SJCRH30 (cell line): ENCODE results near the gene USP1. TPM values are rescaled to one million over a fixed set of nuclear protein-coding genes. Genes with fewer than 3 reads are reported as not detected.

Experiments used
- DNase-seq, 2 experiments: peaks; one replicate each; pipeline ENCODE4 v3.0.0-alpha.2; 2015 to 2020
- H3K27ac ChIP-seq: fragments of 250-450 bp; sonication (Bioruptor Pico); 2 replicates; pipeline ENCODE4 v1.5.1; 2020; ENCODE audit warnings: mild to moderate bottlenecking, moderate library complexity
- H3K27me3 ChIP-seq: fragments of 250-450 bp; sonication (Bioruptor Pico); 2 replicates; pipeline ENCODE4 v1.5.1; 2020; ENCODE audit warnings: mild to moderate bottlenecking, moderate library complexity
- H3K36me3 ChIP-seq: fragments of 250-450 bp; sonication (Bioruptor Pico); 2 replicates; pipeline ENCODE4 v1.5.1; 2020; ENCODE audit warnings: mild to moderate bottlenecking, moderate library complexity
- H3K4me1 ChIP-seq: fragments of 250-450 bp; sonication (Bioruptor Pico); 2 replicates; pipeline ENCODE4 v1.5.1; 2020; ENCODE audit warnings: mild to moderate bottlenecking, moderate library complexity
- H3K4me3 ChIP-seq: fragments of 250-450 bp; sonication (Bioruptor Pico); 2 replicates; pipeline ENCODE4 v1.5.1; 2020; ENCODE audit warnings: mild to moderate bottlenecking, moderate library complexity
- H3K9me3 ChIP-seq: fragments of 250-450 bp; sonication (Bioruptor Pico); replicated peaks from 2 replicates; pipeline ENCODE4 v1.5.1; 2020; ENCODE audit warnings: mild to moderate bottlenecking, moderate library complexity
- total RNA-seq: library from RNA; depleted of rRNA; stranded (reverse); fragments of >200 nt; shearing (Covaris generic); gene quantifications from 2 replicates; pipeline ENCODE4 v1.2.3, GENCODE V29; 2014; rRNA removed

USP1 gene, protein sequence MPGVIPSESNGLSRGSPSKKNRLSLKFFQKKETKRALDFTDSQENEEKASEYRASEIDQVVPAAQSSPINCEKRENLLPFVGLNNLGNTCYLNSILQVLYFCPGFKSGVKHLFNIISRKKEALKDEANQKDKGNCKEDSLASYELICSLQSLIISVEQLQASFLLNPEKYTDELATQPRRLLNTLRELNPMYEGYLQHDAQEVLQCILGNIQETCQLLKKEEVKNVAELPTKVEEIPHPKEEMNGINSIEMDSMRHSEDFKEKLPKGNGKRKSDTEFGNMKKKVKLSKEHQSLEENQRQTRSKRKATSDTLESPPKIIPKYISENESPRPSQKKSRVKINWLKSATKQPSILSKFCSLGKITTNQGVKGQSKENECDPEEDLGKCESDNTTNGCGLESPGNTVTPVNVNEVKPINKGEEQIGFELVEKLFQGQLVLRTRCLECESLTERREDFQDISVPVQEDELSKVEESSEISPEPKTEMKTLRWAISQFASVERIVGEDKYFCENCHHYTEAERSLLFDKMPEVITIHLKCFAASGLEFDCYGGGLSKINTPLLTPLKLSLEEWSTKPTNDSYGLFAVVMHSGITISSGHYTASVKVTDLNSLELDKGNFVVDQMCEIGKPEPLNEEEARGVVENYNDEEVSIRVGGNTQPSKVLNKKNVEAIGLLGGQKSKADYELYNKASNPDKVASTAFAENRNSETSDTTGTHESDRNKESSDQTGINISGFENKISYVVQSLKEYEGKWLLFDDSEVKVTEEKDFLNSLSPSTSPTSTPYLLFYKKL
- 143 and 165 TPM in 2 replicates for total RNA-seq

DNA sequence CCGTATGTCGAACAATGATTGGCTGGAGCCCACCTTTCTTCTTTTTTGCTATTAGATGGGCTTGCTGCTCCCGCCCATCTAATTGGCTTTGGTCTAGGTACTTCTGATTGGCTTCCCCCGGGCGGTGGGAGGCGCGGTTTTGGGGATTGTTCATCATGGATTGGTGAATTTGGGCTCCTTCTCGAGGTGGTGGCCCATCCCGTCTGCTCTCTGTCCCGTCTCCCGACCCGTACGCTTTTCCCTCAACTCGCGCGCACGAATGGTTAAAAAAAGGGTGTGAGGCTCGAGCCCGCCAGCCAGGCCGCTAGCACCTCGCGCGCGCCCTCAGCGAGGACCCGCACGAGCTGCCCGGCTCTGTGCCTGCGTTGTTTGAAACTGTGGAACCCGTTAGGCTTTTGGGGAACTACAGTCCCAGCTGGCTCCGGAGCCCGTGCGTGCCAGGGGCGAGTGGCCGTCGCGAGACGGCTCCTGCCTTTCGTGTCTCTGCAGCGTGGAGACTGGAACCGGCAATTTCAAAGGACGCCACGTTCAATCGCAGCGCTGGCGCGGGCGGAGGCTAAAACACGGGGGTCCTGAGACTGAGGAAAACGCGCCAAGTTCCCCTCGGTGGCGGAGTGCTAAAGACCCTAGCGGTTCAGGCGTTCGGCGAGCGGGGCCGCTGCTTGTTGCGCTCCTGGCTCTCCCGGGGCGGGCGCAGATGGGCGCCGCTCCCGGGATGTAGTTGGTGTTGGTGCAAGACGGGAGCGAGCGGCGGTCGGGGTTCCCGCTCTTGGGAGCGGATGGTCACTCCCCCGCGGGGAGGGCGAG, at the start of gene USP1:
TSS of gene USP1 (plus strand) at position 584 of the 807 bp plus-strand sequence. CDS start 2,819 bp downstream, outside the sequence.
- H3K4me1 ChIP-seq = peaks cover 9% of the 10 kb centered on the region
- H3K27me3 ChIP-seq = no peaks in the 10 kb centered on the region
- H3K27ac ChIP-seq = peak within 1 kb of the TSS; percentile 100
- H3K4me3 ChIP-seq = peak within 1 kb of the TSS; percentile 89
- DNase-seq = peak; percentile 100
- peaks cover 31% of the 10 kb centered on the region for H3K36me3 ChIP-seq
- H3K9me3 ChIP-seq = no peaks in the 10 kb centered on the region

DNA sequence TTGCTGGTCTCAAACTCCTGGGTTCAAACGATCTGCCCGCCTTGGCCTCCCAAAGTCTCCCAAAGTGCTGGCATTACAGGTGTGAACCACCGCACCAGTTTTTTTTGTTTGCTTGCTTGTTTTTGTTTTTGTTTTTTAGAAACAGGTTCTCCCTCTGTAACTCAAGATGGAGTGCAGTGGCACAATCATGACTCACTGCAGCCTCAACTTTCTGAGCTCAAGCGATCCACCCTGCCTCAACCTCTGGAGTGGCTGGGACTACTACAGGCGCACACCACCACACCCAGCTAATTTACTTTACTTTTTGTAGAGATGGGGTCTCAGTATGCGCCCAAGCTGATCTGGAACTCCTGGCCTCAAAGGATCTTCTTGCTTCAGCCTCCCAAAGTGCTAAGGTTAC, 47.3 kb upstream of the USP1 start:
- no peak overlapping the region for H3K4me3 ChIP-seq
- DNase-seq = no peak
- no peaks in the 10 kb centered on the region for H3K36me3 ChIP-seq
- no peak overlapping the region for H3K27ac ChIP-seq
- no peaks in the 10 kb centered on the region for H3K9me3 ChIP-seq
- peaks cover 26% of the 10 kb centered on the region for H3K4me1 ChIP-seq
- no peaks in the 10 kb centered on the region for H3K27me3 ChIP-seq

DNA sequence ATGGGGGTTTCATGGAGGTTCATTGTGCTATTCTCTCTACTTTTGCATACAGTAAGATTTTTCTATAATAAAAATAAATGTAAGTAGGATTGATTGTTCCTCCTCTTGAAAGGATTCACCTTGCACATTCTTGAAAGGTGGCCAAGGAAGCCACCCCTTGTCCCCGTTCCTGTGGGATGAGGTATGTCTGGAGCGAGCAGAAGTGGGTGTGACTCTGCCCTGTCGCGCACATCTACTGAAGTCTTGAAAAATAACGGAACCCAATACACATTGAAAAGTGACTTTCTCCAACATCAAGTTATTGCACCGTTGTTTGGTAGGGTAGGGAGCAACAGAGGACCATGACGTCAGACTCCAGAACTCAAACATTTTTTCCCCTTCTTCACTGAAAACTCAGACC, 46.8 kb upstream of the USP1 start:
- H3K9me3 ChIP-seq = no peaks in the 10 kb centered on the region
- no peak overlapping the region for H3K4me3 ChIP-seq
- no peak overlapping the region for H3K27ac ChIP-seq
- no peak for DNase-seq
- no peaks in the 10 kb centered on the region for H3K27me3 ChIP-seq
- no peaks in the 10 kb centered on the region for H3K36me3 ChIP-seq
- peaks cover 23% of the 10 kb centered on the region for H3K4me1 ChIP-seq

DNA sequence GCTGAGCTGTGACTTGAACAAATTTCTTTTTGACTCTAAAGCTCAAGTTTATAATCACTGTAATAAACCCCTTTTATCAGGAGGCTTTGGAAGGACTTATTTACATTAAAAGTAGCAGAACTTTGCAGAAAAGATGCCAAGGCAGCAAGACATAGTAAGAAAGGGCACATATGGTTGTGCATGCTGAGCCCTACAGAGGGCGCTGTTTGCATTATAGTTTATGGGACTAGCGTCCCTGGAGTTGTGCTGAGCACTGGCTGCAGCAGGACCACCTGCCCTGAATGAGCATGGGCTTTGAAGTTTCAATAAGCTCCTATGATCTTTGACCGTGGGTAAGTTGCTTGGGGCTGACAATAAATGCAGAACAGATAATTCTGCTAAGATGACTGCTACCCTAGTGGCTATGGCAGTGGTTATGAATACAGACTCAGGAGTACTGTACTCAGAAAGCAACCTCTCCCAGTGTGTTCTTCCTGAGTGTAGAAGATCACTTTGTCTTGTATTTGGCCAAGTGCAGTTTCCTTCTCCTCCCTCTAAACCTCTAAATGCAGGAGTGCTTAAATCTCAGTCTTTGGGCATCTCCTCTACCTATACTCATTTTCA, 45.4 kb upstream of the USP1 start:
- Histone ChIP-seq H3K4me3 (no peak overlapping the region), H3K9me3 (no peaks in the 10 kb centered on the region), H3K27ac (no peak overlapping the region), H3K36me3 (no peaks in the 10 kb centered on the region), H3K4me1 (peaks cover 9% of the 10 kb centered on the region), H3K27me3 (no peaks in the 10 kb centered on the region)
- DNase-seq = peak; percentile 64 to 78

DNA sequence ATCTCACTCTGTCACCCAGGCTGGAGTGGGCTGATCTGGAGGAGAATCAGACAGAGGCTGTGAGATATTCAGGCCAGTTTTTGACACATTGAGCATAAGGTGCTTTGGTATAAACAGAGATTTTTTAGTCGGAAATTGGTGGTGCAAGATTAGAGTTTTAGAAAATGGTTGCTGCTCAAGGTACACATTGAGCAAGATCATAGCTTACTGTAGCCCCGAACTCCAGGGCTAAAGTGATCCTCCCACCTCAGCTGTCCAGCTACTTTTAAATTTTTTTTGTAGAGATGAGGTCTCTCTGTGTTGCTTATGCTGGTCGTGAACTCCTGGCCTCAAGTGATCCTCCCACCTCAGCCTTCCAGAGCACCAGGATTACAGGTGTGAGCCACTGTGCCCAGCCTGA, 43.9 kb upstream of the USP1 start:
- Histone ChIP-seq H3K4me3 (no peak overlapping the region), H3K27me3 (no peaks in the 10 kb centered on the region), H3K36me3 (no peaks in the 10 kb centered on the region), H3K4me1 (no peaks in the 10 kb centered on the region), H3K9me3 (no peaks in the 10 kb centered on the region), H3K27ac (no peak overlapping the region)
- no peak for DNase-seq

DNA sequence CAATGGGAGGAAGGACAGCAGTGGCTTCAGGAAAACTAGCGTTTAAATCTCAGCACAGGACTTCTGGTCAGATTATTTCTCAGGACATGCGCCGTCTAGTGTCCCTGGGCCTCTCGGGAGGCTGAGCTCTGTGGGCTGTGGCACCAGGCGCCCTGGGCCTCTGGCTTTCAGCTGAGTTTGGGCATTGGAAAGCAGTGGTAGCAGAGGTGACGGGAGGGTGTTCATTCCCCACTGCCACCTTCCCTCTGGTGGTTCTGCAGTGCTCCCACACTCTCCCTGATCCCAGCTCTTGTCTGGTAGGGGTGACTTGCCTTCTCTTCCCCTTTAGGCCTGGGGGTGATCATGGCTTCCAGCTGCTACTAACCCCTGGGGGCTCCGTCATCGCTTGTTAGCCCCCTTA, 42.2 kb upstream of the USP1 start:
- no peaks in the 10 kb centered on the region for H3K4me1 ChIP-seq
- H3K4me3 ChIP-seq = no peak overlapping the region
- H3K27me3 ChIP-seq = no peaks in the 10 kb centered on the region
- H3K9me3 ChIP-seq = no peaks in the 10 kb centered on the region
- H3K27ac ChIP-seq = no peak overlapping the region
- no peaks in the 10 kb centered on the region for H3K36me3 ChIP-seq
- no peak for DNase-seq

DNA sequence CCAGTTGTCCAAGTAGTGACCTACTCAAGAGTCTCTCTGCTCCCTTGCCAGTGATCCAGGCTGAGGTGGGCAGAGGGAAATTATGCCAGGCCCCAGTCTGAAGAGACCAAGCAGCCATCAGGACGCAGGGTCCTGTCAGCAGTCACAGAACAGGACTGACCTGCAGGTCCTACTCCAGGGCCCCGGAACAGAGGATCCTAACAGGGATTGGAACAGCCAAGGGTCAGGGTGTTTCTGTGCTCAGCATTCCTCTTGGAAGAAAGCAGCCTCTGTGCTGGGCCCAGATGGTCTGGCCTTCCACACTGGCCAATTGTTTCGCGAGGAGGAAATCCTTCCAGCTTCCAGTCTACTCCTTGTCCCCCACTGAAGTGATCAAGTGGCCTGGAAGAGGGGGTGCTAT, 41.6 kb upstream of the USP1 start:
- H3K4me1 ChIP-seq = no peaks in the 10 kb centered on the region
- DNase-seq = no peak
- H3K27ac ChIP-seq = no peak overlapping the region
- H3K36me3 ChIP-seq = no peaks in the 10 kb centered on the region
- no peaks in the 10 kb centered on the region for H3K9me3 ChIP-seq
- H3K27me3 ChIP-seq = no peaks in the 10 kb centered on the region
- H3K4me3 ChIP-seq = no peak overlapping the region

DNA sequence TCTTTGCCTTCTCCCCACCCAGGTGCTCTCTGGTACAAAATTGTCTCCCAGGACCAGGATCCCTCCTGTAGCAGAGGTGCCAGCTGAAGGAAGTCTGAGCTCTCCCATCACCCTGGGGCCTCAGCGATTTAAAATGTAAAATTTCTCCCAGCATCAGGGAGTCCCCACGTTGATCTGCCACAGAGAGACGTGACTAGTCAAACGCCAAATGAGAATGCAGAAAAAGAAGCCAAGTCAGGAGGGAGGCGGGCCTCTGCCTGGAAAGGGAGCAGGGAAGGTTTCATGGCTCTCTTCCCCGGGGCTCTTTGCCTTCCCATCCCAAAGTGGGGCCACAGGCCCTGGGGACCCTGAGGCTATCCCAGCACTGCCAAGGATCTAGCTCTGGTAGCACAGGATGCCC, 40.0 kb upstream of the USP1 start:
- H3K27ac ChIP-seq = no peak overlapping the region
- H3K4me3 ChIP-seq = no peak overlapping the region
- no peak for DNase-seq
- H3K36me3 ChIP-seq = no peaks in the 10 kb centered on the region
- H3K9me3 ChIP-seq = no peaks in the 10 kb centered on the region
- peaks cover 4% of the 10 kb centered on the region; the same call in 1 of the 2 replicates for H3K4me1 ChIP-seq
- no peaks in the 10 kb centered on the region for H3K27me3 ChIP-seq

DNA sequence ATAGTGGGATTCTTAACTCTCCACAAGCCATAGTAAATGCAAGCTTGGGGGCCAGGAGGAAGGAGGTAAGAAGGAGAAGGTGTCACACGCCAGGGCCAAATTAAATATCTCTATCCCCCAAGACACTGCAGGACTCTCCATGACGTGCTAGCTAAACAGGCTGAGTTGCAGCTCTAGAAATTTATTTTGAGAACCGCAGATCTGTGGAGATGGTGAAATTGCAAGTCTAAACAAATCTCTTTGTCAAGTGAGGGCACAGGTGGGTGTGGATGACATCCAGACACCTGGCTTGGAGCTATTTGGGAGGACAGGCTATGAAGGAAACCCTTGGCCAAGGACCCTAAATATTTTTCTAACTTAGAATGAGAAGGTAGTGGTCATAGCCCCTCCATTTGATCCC, 39.5 kb upstream of the USP1 start:
- DNase-seq = no peak
- Histone ChIP-seq H3K27ac (no peak overlapping the region), H3K36me3 (no peaks in the 10 kb centered on the region), H3K4me1 (peaks cover 4% of the 10 kb centered on the region; the same call in 1 of the 2 replicates), H3K27me3 (no peaks in the 10 kb centered on the region), H3K9me3 (no peaks in the 10 kb centered on the region), H3K4me3 (no peak overlapping the region)

DNA sequence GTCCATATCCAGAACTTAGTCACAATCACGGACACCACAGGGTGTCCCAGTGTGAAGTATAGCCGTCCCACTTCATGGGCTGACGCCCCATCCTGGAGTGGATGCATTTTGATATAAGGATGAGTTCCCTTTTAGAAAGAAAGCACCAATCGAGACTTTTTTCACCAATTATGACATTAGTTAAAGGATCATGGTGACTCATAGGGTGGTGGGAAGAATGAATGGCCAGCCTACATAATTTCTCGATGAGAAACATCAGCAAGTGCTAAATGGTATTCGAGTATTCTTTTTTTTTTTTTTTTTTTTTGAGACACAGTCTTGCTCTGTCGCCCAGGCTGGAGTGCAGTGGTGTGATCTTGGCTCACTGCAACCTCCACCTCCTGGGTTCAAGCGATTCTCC, 38.5 kb upstream of the USP1 start:
- Histone ChIP-seq H3K27ac (no peak overlapping the region), H3K4me3 (no peak overlapping the region), H3K36me3 (no peaks in the 10 kb centered on the region), H3K27me3 (no peaks in the 10 kb centered on the region), H3K9me3 (no peaks in the 10 kb centered on the region), H3K4me1 (peaks cover 4% of the 10 kb centered on the region; the same call in 1 of the 2 replicates)
- no peak for DNase-seq

DNA sequence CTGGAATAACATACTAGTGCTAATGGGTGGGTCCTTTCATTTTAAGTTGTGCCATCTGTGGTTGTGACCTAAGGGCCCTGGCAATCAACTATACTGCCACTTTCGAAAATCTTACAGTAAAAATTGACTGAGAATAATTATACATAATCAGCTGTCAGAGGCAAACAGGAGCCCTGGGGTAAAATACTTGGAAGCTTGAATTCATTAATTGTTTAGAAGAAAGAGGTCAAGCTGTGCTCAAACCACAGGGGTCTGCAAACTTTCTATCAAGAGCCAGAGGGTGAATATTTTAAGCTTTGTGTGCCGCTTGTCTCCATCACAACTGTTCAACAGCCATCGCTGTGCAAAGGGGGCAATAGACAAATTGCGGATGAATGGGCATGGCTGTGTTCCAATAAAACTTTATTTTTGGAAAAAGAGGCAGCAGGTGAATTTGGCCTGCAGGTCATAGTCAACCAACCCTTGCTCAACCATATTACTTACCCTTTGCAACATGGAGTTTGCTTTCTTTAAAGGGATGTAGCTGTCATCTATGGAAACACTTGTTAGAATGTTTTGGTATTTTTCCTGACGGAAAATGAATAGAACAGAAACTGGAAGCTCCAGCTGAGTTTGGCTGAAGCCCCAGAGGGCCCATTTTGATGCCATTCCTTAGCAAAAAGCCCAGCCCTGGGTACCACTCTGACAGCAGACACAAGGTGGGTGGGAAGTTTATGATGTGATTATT, 35.7 kb upstream of the USP1 start:
- Histone ChIP-seq H3K9me3 (no peaks in the 10 kb centered on the region), H3K4me3 (no peak overlapping the region), H3K27me3 (no peaks in the 10 kb centered on the region), H3K4me1 (peaks cover 5% of the 10 kb centered on the region), H3K27ac (no peak overlapping the region), H3K36me3 (no peaks in the 10 kb centered on the region)
- peak in 1 of 2 experiments; percentile 45 for DNase-seq

DNA sequence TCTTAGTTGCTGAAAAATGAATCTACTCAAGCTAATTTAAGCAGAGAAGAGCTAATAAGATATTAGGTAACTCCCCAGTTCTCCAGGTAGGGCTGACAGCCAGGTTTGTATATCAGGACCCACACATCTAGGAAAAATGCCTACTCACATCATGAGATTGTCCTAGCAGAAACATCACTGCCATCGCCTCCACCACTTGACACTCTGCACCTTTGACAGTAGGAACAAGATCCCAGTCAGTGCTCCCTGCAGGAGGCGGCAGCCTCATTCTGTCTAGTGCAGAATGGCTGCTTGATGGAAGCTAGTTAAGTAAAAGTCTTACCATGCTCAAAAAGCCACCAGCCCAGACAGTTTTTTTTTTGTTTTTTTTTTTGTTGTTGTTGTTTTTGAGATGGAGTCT, 31.6 kb upstream of the USP1 start:
- peaks cover 16% of the 10 kb centered on the region for H3K4me1 ChIP-seq
- no peak for DNase-seq
- H3K36me3 ChIP-seq = no peaks in the 10 kb centered on the region
- H3K4me3 ChIP-seq = no peak overlapping the region
- no peaks in the 10 kb centered on the region for H3K27me3 ChIP-seq
- no peak overlapping the region for H3K27ac ChIP-seq
- H3K9me3 ChIP-seq = no peaks in the 10 kb centered on the region

DNA sequence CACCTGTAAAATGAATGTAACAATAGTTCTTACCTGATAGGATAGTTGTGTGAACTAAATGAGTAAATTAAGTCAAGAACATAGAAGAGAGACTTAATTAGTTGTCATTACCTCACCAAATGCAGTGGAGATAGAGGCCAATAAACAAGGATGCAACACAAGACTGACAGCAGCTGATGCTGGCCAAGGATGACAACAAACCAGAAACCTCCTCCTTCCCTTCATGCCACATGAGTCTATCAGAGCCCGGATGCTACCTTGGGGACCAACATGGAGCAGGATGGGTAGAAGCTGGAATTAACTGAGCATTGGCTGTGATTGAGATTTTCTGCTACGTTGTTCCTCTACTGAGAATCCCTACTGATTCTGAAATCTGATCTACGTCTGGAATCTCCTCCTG, 30.3 kb upstream of the USP1 start:
- H3K27me3 ChIP-seq = no peaks in the 10 kb centered on the region
- peak in 1 of 2 experiments; percentile 58 for DNase-seq
- H3K9me3 ChIP-seq = no peaks in the 10 kb centered on the region

More for the DNA sequence above, 30.3 kb upstream of the USP1 start:
- H3K4me3 ChIP-seq = no peak overlapping the region
- H3K36me3 ChIP-seq = no peaks in the 10 kb centered on the region
- H3K27ac ChIP-seq = no peak overlapping the region
- H3K4me1 ChIP-seq = peaks cover 12% of the 10 kb centered on the region
